Left lung (tissue), 10 donors: ENCODE measurements around the gene GIN1. TPM values are rescaled to one million over a fixed set of nuclear protein-coding genes. Genes with fewer than 3 reads are reported as not detected.

ENCODE experiments used
- ATAC-seq: fragments of 200-7000 bp; cut with Tn5 transposase; one replicate; pipeline ENCODE4 v1.9.1; 2020; ENCODE audit warnings: moderate library complexity
- DNase-seq, 4 donors: peaks; one replicate each; pipeline ENCODE4 v3.0.0-alpha.2; 2013 to 2020
- H3K27ac ChIP-seq, 2 donors: fragments of 200-600 bp; sonication (generic) in 1 of 2; one replicate each; pipeline versions ENCODE4 v1.5.0 to v1.8.0; 2020 to 2021
- H3K27me3 ChIP-seq, 2 donors: fragments of 200-600 bp; sonication (generic) in 1 of 2; one replicate each; pipeline versions ENCODE4 v1.5.0 to v1.8.0; 2020 to 2021
- H3K36me3 ChIP-seq, 2 donors: fragments of 200-600 bp; sonication (generic) in 1 of 2; one replicate each; pipeline versions ENCODE4 v1.5.0 to v1.8.0; 2020 to 2021
- H3K4me1 ChIP-seq, 2 donors: fragments of 200-600 bp; one replicate each; pipeline ENCODE4 v1.8.0; 2021
- H3K4me3 ChIP-seq, 2 donors: fragments of 200-600 bp; sonication (generic) in 1 of 2; one replicate each; pipeline versions ENCODE4 v1.5.0 to v1.8.0; 2020 to 2021; ENCODE audit warnings: mild to moderate bottlenecking in 1 of 2
- H3K9me3 ChIP-seq, 2 donors: fragments of 200-600 bp; sonication (generic) in 1 of 2; one replicate each; pipeline versions ENCODE4 v1.5.0 to v1.8.0; 2020 to 2021
- CTCF ChIP-seq, 2 donors: fragments of 200-600 bp; sonication (generic) in 1 of 2; IDR thresholded peaks; one replicate each; pipeline versions ENCODE4 v1.5.0 to v1.8.0; 2021; ENCODE audit warnings: antibody characterized with exemption in 2 of 2
- intact Hi-C, 2 donors: fragments of 100-400 bp; cut with DNase I; formaldehyde crosslinking; loops; one replicate each; pipeline versions ENCODE4 v1.11.2 to v1.14.2; 2022
- polyA plus RNA-seq, 6 donors: library from polyadenylated mRNA; unstranded; fragments of 120-200 nt; gene quantifications; one replicate each; pipeline ENCODE4 v1.2.1, GENCODE V29; 2013; ENCODE audit not compliant: insufficient read length in 6 of 6
- total RNA-seq, 2 donors: library from RNA; stranded (reverse); fragmentation: NEBNext Ultra II Directional; extraction: Animal tissue kit (Norgen Biotek cat#: 25700); gene quantifications; one replicate each; pipeline ENCODE4 v1.2.1, GENCODE V29; 2021
- donor health status: DM: no; HTN: yes; CAD: no.
- donor health status: DM: no; HTN: no; CAD: no.

Gene GIN1
- total and polyA plus RNA-seq, 8 donors = 7.5 to 13.9 (median 11.8) TPM

- H3K27me3 ChIP-seq = no peaks in the 10 kb centered on the region
- intact Hi-C loops = no loop called here
- no peak for TF ChIP-seq CTCF (IDR thresholded peaks at IDR 0.05)
- no peaks in the 10 kb centered on the region for H3K9me3 ChIP-seq
- H3K36me3 ChIP-seq = no peaks in the 10 kb centered on the region
- ATAC-seq (no peak), DNase-seq (no peak)
- no peak overlapping the region for H3K4me3 ChIP-seq
- no peak overlapping the region for H3K27ac ChIP-seq
- peaks cover 0 to 4% of the 10 kb centered on the region in 2 donors for H3K4me1 ChIP-seq
Measured at GRCh38 chr5:103112910-103113309, 7.0 kb downstream of the GIN1 start.

GRCh38 chr5:103111468-103111867 is 8.5 kb downstream of the GIN1 start:
- Histone ChIP-seq H3K27me3 (no peaks in the 10 kb centered on the region), H3K4me1 (peaks cover 0 to 4% of the 10 kb centered on the region in 2 donors), H3K27ac (peak overlapping the region in 1 of 2 donors; percentile 61), H3K9me3 (no peaks in the 10 kb centered on the region), H3K4me3 (no peak overlapping the region), H3K36me3 (no peaks in the 10 kb centered on the region)
- intact Hi-C loops = no loop called here
- no peak for TF ChIP-seq CTCF (IDR thresholded peaks at IDR 0.05)
- DNase-seq = no peak
- ATAC-seq = peak; percentile 21

- H3K27me3 ChIP-seq = no peaks in the 10 kb centered on the region
- no peak overlapping the region for H3K27ac ChIP-seq
- DNase-seq (no peak), ATAC-seq (no peak)
- H3K4me1 ChIP-seq = peaks cover 0 to 4% of the 10 kb centered on the region in 2 donors
- no peaks in the 10 kb centered on the region for H3K36me3 ChIP-seq
- H3K9me3 ChIP-seq = no peaks in the 10 kb centered on the region
- H3K4me3 ChIP-seq = no peak overlapping the region
- TF ChIP-seq CTCF (IDR thresholded peaks at IDR 0.05) = no peak
- intact Hi-C loops = no loop called here
Measured at GRCh38 chr5:103110403-103110802, 9.5 kb downstream of the GIN1 start.

GRCh38 chr5:103109277-103109676 is 10.7 kb downstream of the GIN1 start:
- H3K36me3 ChIP-seq = peaks cover 0 to 2% of the 10 kb centered on the region in 2 donors
- H3K4me3 ChIP-seq = no peak overlapping the region
- no peaks in the 10 kb centered on the region for H3K27me3 ChIP-seq
- ATAC-seq (no peak), DNase-seq (no peak)
- H3K27ac ChIP-seq = no peak overlapping the region
- H3K4me1 ChIP-seq = peaks cover 0 to 4% of the 10 kb centered on the region in 2 donors
- intact Hi-C loops = no loop called here
- H3K9me3 ChIP-seq = no peaks in the 10 kb centered on the region
- TF ChIP-seq CTCF (IDR thresholded peaks at IDR 0.05) = no peak

- ATAC-seq = no peak
- no peak for DNase-seq
- no peak overlapping the region for H3K4me3 ChIP-seq
- peaks cover 0 to 4% of the 10 kb centered on the region in 2 donors for H3K4me1 ChIP-seq
- H3K27ac ChIP-seq = no peak overlapping the region
- no peak for TF ChIP-seq CTCF (IDR thresholded peaks at IDR 0.05)
- H3K27me3 ChIP-seq = no peaks in the 10 kb centered on the region
- no peaks in the 10 kb centered on the region for H3K9me3 ChIP-seq
- intact Hi-C loops = no loop called here
- peaks cover 0 to 14% of the 10 kb centered on the region in 2 donors for H3K36me3 ChIP-seq
Measured at GRCh38 chr5:103108086-103108485, 11.9 kb downstream of the GIN1 start.
